HG02588 (cell line): ENCODE results near the gene NGFR.

Experiments used
- ATAC-seq: cut with Tn5 transposase; IDR thresholded peaks from one replicate; pipeline ENCODE4 v1.9.1; 2021; ENCODE audit warnings: mild to moderate bottlenecking, moderate library complexity; ENCODE audit not compliant: unreplicated experiment

Gene NGFR, protein sequence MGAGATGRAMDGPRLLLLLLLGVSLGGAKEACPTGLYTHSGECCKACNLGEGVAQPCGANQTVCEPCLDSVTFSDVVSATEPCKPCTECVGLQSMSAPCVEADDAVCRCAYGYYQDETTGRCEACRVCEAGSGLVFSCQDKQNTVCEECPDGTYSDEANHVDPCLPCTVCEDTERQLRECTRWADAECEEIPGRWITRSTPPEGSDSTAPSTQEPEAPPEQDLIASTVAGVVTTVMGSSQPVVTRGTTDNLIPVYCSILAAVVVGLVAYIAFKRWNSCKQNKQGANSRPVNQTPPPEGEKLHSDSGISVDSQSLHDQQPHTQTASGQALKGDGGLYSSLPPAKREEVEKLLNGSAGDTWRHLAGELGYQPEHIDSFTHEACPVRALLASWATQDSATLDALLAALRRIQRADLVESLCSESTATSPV

DNA sequence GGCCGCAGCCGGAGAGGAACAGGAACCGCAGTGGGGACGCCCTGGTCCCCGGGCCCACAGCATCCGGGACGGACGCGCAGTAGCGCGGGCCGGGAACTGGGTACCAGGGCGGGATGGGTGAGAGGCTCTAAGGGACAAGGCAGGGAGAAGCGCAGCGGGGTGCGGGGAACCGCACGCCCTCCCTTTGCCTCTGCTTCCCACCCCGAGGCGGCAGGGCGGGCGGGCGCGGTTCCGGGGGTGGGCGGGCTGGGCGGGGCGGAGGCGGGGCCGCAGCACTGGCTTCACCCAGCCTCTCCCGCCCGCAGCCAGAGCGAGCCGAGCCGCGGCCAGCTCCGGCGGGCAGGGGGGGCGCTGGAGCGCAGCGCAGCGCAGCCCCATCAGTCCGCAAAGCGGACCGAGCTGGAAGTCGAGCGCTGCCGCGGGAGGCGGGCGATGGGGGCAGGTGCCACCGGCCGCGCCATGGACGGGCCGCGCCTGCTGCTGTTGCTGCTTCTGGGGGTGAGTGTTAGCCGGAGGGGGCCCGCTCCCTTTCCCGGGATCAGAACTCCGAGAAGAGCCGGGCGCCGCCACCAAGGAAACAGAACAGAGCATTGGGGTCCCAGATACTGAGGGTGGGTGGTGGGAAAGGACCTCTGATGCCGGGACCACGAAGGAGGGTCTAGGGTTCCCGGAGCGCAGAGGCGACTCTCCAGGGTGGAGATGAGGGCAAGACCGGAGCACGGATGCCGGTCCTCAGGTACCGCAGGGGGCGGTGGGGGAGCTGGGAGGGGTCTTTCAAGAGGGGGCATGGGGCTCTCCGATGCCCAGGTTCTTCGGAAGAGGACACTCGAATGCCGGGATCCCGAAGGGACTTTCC is at the start of gene NGFR:
Gene NGFR (plus strand): TSS at position 308 of the 856 bp plus-strand sequence. CDS start 125 bp downstream, at position 433.
- no peak for ATAC-seq

DNA sequence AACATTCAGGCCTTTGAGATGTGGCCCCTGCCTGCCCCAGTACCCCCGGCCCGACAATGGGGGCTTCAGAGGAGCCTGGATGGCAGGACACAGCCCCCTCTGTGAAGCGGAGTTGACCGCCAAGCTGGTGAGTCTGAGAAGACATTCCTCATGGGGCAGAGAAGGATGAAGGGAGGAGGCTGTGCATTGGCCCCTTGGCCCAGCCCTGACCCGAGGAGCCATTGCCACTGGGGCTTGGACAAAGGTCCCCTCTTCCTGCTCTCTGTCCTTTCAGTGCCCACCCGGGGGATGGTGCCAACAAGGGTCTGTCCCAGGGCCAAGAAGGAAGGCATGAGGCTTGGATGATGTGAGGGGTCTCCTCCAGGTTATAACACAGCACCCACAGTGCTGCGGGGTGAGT is 49.5 kb upstream of the NGFR start:
- no peak for ATAC-seq

DNA sequence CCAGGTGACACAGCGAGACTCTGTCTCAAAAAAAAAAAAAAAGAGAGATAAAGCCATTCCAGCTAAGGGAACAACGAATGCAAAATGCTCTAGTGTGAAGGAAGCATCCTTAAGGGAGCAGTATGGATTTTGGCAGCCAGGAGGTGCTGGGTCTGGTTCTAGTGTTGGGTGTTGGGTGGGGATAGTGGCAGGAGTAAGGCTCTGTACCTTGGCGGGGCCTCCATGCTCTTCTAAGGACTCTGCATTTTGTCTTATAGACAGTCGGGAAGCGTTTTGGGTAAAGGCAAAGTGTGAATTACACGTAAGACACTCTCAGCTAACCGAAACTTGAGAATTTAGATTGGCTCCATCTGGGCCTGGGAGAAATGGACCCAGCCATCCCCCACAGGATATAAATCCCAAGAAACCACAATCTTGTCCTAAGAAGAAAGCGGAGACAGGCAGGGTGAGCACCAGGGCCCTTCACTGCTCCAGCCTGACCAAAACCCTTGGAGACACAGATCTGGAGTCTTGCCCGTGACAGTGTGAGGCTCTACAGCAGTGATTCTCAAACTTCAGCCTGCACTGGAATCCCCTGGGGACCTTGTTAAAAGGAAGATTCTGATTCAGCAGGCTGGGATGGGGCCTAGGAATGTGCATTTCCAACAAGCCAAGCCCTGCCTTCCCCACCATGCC is 47.3 kb upstream of the NGFR start:
- ATAC-seq, result no peak

DNA sequence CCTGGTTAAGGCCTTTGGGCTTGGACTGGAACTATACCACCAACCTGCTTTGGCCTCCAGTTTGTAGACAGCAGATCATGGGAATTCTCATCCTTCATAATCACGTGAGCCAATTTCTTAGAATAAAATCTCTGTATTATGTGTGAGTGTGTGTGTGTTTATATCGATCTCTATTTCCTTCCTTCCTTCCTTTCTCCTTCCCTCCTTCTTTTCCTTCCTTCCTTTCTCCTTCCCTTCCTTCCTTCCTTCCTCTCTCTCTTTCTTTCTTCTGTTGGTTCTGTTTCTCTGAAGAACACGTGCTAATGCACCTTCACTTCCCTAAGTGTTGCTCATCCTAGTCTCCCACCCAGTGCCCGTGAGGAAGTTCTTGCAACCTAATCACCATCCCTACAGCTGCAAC is 44.9 kb upstream of the NGFR start:
- ATAC-seq, result no peak

DNA sequence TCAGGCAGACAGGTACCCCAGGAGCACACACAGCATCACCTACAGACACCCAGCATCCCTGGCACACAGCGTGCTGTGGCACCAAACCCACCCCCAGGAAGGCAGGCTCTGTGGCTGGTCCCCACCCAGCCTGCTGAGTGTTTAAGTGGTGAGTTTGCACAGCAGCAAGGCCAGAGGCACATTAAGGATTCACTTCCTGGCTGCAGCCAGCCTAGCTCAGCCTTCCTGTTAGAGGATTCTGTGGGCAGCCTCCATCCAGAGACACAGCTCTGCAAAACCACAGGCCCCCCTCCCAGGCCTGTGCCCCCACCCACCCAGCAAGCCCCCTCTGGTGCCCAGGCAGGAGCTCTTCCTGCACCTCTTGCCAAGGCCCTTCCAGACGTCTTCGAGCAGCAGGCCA is 44.4 kb upstream of the NGFR start:
- ATAC-seq, result no peak

DNA sequence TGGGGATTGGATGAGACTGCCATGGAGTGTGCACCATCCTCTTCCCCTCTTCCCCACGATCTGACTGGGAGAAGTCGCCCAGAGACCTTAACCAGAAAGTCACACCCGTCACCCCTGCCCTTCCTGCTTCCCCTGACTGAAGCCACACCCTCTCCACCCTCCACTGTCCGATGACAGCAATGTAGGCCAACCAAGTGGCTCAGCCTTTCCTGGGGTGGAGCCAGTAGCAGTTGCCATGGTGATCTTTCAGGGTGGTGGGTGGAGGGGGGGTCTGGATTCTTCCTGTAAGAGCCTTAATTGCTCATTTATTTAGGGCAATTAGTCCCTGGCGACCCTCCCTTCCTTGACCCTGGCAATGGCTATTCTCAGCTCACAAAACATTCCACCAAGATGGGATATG is 42.9 kb upstream of the NGFR start:
- no peak for ATAC-seq

DNA sequence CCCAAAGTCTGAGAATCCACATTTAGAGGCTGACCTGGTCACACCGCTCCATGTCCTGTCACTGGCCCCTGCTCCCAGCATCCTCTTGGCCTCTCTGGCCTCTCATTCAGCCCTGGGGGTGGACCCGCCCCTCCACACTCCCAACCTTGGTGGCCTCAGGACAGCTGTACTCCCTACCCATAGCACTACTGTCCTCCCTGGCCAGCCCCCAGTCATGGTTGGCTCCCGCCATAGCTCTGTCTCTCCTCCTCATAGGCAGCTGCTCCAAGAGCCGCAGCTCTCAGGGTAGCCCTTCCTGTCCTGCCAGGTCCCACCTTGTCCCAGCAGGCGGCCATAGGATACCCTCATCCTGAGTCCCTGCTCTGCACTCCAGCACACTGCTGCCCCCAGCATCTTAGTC is 42.4 kb upstream of the NGFR start:
- no peak for ATAC-seq

DNA sequence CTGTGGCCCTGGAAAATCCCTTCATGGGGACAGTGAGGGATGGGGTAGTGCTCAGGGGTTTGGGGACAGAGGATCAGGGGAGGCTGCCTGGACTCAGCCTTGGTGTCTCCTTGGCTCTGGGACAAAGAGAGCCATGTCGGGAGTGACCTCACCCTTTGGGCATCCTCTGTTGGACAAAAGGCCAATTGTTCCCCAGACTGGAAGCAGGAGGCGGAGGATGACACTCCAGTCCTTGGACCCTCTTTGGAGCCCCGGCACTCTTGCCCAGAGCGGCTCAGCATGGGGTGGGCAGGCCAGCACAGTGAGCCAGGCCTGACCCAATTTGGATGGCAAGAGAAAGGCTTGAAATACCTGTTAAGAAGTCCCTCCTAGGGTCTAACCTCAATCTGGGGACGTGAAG is 41.0 kb upstream of the NGFR start:
- no peak for ATAC-seq

DNA sequence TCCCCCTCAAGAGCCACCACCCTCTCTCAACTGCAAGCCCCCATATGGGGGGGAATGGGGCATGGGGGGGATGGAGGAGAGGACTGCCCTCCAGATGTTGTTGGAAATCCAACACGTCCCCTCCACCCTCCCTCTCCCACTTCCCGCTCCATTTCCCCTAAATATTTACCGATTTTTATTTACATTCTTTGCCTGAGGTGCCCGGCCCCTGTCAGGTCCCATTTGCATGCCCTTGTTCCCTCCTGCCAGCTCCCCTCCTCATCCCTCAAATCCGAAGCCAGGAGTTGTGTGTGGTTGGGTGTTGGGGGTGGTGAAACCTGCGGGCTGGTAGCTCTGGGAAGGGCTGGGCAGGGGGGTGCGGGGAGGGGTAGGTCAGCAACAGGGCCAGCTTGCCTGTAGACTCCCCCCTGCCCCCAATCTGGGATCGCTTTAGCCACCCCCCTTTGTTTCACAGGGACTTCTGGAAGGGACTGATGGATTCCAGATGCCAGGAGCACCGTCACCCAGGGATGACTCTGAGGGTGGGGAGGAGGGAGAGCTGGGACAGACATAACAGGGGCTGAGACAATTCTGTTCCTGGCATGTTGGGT is 39.7 kb upstream of the NGFR start:
- no peak for ATAC-seq

DNA sequence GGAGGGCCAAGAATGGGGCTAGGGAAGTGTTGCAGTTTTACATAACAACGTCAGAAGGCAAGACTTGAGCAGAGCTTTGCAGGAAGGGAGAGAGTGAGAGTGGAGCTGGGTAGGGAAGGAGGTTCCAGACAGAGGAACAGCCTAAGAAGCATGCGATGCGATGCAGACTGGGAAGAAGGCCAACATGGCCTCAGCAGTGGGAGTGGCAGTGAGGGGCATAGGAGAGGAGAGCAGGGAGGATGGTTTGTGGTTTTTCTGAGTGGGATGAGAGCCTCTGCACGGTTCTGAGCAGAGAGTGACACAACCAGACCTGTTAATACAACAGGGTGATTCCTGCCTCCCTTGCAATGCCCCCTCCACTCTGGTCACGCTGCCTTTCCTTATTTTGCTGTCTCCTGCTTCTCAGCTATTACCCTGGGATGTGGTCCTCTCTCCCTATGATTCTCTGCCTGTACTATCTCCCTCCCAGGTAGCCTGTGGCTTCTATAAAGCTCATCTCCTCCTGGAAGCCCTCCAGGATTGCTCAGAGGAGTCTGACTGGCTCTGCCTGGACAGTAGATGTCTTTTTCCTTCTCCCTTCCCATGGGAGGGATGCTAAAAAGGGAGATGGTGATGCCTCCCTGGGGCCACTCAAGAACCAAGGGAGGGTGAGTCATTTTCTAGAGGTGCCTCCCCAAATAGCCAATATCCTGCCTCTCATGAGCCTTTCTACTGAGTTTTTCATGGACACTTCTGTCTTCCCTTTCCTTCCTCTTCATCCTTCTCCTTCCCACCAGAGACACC is 38.7 kb upstream of the NGFR start:
- ATAC-seq, result no peak

DNA sequence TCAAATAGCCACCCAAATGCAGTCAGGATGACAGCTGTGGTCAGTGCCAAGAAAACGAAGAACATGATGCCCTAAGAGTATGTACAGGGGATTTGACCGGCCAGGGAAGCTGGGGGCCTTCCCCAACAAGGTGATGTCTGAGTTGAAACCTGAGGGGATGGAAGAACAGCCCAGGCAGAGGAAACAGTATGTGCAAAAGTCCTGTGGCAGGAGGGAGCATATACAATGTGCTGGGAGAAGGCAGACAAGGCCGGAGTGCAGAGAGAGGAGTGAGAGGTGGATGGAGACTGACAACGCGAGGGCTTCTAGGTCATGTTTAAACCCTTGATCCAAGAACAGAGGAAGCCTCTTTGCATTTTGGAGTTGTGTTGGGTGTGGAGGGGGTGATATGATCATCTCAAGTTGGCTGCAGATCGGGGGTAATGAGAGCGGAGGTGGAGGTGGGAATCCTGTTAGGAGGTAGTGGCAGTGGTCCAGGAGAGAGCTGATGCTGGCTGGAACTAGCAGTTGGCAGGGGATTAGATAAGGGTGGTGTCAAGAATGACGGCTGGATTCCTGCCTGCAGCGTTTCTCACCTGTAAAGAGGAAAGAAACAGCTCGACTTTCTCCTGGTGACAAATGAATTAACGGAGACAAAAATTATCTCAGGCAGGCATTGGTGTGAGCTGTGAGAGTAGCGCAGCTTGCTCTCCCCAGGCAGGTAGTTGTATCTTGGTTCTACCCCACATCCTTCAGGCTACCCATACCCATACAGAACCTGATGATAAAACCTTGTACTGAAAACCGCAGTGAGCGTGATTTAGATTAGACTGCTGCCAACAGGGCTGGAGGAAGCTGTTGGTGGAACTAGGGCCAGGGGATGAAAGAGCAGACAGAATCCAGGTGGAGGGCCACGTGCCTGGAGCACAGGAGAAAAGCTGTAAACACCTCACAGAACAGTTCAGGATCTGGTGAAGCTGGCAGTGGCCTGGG is 37.2 kb upstream of the NGFR start:
- no peak for ATAC-seq

DNA sequence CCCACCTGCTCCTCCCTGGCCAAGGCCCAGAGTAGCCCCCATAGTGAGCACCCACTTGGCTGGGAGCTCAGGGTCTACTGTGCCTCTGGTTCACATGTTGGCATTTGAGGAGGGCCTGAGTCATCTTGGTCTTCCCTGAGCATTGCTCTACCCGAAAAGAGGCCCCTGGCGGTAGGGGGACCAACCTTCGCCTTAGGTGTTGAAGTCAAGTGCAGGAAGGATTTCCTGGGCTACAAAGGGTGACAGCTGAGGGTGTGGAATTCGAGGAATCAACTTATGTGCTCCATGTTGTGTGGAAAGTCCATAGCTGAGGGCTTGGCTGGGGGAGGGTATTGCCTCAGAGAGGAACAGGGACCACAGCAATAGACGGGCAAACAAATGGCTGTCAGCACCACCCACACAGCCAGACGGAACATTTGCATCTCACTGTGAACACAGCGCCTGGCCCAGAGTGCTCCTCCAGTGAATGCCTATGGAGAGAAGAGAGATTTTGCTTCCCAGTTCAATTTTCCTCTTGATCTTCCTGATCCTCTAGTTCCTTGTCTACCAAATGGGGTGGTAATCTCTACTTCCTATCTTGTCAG is 35.6 kb upstream of the NGFR start:
- no peak for ATAC-seq

DNA sequence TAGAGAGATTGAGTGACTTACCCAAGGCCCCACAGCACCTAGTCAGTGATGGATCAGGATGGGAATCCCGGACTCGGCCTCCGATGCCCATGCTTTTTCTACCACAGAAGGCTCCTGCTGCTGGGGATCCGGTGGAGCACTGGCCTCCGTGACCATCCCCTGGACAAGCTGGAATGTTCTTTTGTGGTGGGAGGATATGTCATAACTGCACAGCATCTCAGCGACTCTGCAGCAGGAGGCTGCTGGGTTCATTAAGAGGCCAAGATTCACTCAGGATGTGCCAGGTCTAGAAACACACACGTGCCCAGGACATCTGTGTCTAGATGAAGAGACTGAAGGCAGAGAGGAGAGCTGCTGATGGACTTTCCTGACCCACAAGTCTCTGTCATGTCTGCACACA is 34.7 kb upstream of the NGFR start:
- ATAC-seq, result no peak

DNA sequence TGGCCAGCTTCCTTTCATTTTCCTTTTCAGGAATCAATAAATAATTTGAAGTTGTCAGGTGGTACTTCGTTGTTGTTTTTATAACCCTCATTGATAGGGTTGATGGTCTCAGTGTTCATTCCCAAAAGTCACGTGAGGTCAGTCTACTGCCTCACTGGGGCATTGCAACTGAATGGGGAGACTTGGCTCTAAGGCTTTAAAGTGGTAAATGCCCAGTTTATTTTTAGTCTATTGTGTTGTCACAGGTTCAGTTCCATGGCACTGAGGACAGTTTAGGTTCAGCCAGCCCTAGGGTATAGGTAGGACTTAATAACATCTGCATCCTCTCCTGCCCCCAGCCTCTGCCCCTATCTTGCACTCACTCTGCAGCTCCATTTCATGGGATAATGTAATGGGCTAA is 33.5 kb upstream of the NGFR start:
- ATAC-seq, result no peak

DNA sequence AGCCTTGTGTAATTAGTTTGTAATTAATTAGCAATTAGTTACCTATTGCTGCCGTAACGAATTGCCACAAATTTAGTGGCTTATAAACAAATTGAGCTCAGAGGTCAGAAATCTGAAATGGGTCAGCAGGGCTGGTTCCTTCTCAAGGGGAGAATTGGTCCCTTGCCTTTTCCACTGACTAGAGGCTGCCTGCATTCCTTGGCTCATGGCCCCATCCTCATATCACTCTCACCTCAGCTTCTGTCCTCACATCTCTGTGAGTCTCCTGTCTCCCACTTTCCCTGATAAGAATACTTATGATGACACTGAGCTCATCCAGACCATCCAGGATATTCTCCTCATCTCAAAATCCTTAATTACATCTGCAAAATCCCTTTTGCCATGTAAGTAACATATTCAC is 31.0 kb upstream of the NGFR start:
- ATAC-seq, result no peak

DNA sequence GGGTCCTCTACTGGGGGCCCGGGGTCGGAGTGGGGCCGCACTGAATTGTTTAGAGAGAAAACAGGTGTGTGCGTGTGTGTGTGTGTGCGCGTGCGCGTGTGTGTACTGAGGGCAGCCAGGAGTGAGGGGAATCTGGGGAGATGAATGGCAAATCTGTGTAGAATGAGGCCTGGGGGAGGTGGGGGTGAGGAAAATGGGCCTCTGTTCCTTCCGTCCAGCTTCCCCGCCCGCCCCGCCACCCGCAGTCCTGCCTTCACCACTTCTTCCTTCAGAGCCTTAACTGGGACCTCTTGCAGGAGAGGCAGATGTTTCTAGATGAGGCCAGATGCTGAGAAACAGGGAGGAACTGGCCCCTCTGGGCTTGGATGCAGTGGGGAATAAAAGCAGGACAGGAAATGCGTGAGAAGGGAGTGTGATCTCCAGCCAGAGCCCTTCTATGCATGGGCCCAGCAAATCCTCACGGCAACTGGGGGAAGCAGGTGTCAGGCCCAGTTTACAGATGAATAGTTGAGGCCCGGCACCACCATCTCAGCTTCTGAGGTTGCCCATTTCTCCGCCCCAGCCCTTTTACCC is 29.7 kb upstream of the NGFR start:
- no peak for ATAC-seq

DNA sequence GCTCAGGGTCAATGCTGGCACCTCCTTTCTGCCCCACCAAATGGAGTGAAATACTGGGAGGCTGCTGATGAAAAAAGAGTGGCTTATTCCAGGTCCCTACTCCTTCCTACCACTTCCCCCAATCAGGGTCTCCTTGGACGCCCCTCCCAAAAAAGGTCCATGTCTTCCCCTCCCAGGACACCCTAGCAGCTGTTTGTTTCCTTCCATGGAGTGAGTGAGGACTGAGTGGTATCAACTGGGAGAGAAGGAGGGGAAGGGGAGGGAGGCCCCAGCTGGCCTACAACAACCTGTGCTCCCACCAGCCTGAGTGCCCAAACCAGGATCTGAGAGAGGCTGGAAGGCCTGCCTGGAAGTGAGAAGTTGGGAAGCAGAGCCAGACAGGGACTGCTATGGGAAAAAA is 28.7 kb upstream of the NGFR start:
- ATAC-seq, result no peak

DNA sequence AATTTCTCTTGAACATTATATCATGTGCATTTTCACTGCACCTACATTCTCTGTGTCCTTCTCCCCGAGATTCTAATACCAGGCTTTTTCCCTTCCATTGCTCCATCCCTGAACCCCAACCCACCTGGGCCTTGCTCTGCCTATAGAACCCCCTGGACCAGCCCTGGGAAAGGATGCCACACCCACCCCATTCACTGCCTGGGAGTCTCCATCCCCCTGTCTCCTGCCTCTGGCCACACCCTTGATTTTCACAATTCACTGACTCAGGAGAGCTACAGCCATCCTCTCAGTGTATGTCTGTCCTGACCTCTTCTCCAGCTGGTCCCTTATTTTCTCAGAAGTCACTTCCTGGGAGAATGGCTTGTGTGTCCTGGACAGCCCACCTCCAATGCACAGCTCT is 27.9 kb upstream of the NGFR start:
- no peak for ATAC-seq
